Measurements from ENCODE around the gene KRTAP4-12.
"Not testable (repeated sequence)": the region's sequence is repeated elsewhere in the genome, so short reads cannot be mapped to it uniquely, and the experiment has no call there.

Gene KRTAP4-12

GRCh38 chr17:41150026-41150425 is 26.0 kb upstream of the KRTAP4-12 start:
- H3K27ac ChIP-seq, result no peak overlapping the region
- no peak for TF ChIP-seq CTCF (conservative IDR thresholded peaks at IDR 0.05)

GRCh38 chr17:41149652-41149985 is 25.6 kb upstream of the KRTAP4-12 start, which contains the start of gene KRTAP4-5:
Gene KRTAP4-5 (minus strand): TSS chr17:41149825. CDS start chr17:41149767, 58 bp downstream.
- no peak within 1 kb of the TSS for H3K27ac ChIP-seq

GRCh38 chr17:41148971-41149651 is 25.1 kb upstream of the KRTAP4-12 start:
- not testable (repeated sequence) for H3K27ac ChIP-seq

More at GRCh38 chr17:41149652-41149985, 25.6 kb upstream of the KRTAP4-12 start, which contains the start of gene KRTAP4-5:
- TF ChIP-seq CTCF (conservative IDR thresholded peaks at IDR 0.05), result no peak

- TF ChIP-seq CTCF (conservative IDR thresholded peaks at IDR 0.05), result no peak
- H3K27ac ChIP-seq, result no peak overlapping the region
These were observed 23.7 kb upstream of the KRTAP4-12 start for GRCh38 chr17:41147531-41148204.

GRCh38 chr17:41145261-41145660 is 21.3 kb upstream of the KRTAP4-12 start:
- H3K27ac ChIP-seq, result no peak overlapping the region

GRCh38 chr17:41144846-41145245 is 20.9 kb upstream of the KRTAP4-12 start:
- H3K27ac ChIP-seq, result no peak overlapping the region

More at GRCh38 chr17:41145261-41145660, 21.3 kb upstream of the KRTAP4-12 start:
- no peak for TF ChIP-seq CTCF (conservative IDR thresholded peaks at IDR 0.05)

GRCh38 chr17:41141361-41141760 is 17.4 kb upstream of the KRTAP4-12 start:
- no peak overlapping the region for H3K27ac ChIP-seq
- no peak for TF ChIP-seq CTCF (conservative IDR thresholded peaks at IDR 0.05)

More at GRCh38 chr17:41144846-41145245, 20.9 kb upstream of the KRTAP4-12 start:
- TF ChIP-seq CTCF (conservative IDR thresholded peaks at IDR 0.05), result no peak

Measured in VCaP (cell line).